ENCODE measurements around the gene ARID1A.

ARID1A gene

GRCh38 chr1:26717017-26717491, 21.2 kb downstream of the ARID1A start:
- Histone ChIP-seq H3K9me3 (ENCODE audit: control extremely low read depth in 1 of 5, control insufficient read depth in 4 of 5, insufficient read depth in 2 of 5, low read depth in 1 of 5, low read length in 4 of 5) (no peaks in the 10 kb centered on the region), H3K36me3 (ENCODE audit: control insufficient read depth in 4 of 4, insufficient read depth in 4 of 4, low read length in 3 of 4) (peaks cover 6 to 15% (median 10%) of the 10 kb centered on the region in 4 experiments), H3K27me3 (replicated peaks in 2 of 5; ENCODE audit: control insufficient read depth in 4 of 5, insufficient read depth in 5 of 5, low read length in 4 of 5) (no peaks in the 10 kb centered on the region), H3K27ac (ENCODE audit: insufficient read depth in 1 of 2, low read depth in 1 of 2, low read length in 2 of 2, poor library complexity in 1 of 2, severe bottlenecking in 2 of 2) (peak overlapping the region in 1 of 2 experiments; percentile 58), H3K4me1 (ENCODE audit: control extremely low read depth in 1 of 4, control insufficient read depth in 4 of 4, insufficient read depth in 4 of 4, low read length in 3 of 4) (peaks cover 5 to 57% (median 26%) of the 10 kb centered on the region in 4 experiments), H3K4me3 (ENCODE audit: control insufficient read depth in 1 of 7, extremely low read depth in 1 of 7, insufficient read depth in 4 of 7, low read depth in 2 of 7, low read length in 6 of 7) (no peak overlapping the region)
- 88% methylated on average over 1 of the region's 2 CpGs for WGBS (ENCODE audit: insufficient coverage)
- peak; percentile 55 to 83 (median 71) for DNase-seq
- CTCF ChIA-PET: interaction anchor here (0.9 to 1.3 kb wide), 5 partner anchors 13 to 115 kb away, joined by 3 to 5 read pairs (median 4); no protein-coding TSS in a partner anchor
- POLR2A ChIA-PET: interaction anchor here (0.7 kb wide), 1 partner anchor 641 kb away, joined by 3 read pairs; no protein-coding TSS in a partner anchor

GRCh38 chr1:26719205-26719604, 23.4 kb downstream of the ARID1A start:
- 71% methylated on average over 2 of the region's 3 CpGs for WGBS (ENCODE audit: insufficient coverage)
- Histone ChIP-seq H3K27me3 (replicated peaks in 2 of 5; ENCODE audit: control insufficient read depth in 4 of 5, insufficient read depth in 5 of 5, low read length in 4 of 5) (no peaks in the 10 kb centered on the region), H3K9me3 (ENCODE audit: control extremely low read depth in 1 of 5, control insufficient read depth in 4 of 5, insufficient read depth in 2 of 5, low read depth in 1 of 5, low read length in 4 of 5) (no peaks in the 10 kb centered on the region), H3K4me3 (ENCODE audit: control insufficient read depth in 1 of 7, extremely low read depth in 1 of 7, insufficient read depth in 4 of 7, low read depth in 2 of 7, low read length in 6 of 7) (no peak overlapping the region), H3K36me3 (ENCODE audit: control insufficient read depth in 4 of 4, insufficient read depth in 4 of 4, low read length in 3 of 4) (peaks cover 0 to 12% (median 3%) of the 10 kb centered on the region in 4 experiments), H3K4me1 (ENCODE audit: control extremely low read depth in 1 of 4, control insufficient read depth in 4 of 4, insufficient read depth in 4 of 4, low read length in 3 of 4) (peaks cover 17 to 69% (median 47%) of the 10 kb centered on the region in 4 experiments), H3K27ac (ENCODE audit: insufficient read depth in 1 of 2, low read depth in 1 of 2, low read length in 2 of 2, poor library complexity in 1 of 2, severe bottlenecking in 2 of 2) (no peak overlapping the region)
- CTCF ChIA-PET: interaction anchor here (2.1 kb wide), 1 partner anchor 115 kb away, joined by 8 read pairs; no protein-coding TSS in a partner anchor
- POLR2A ChIA-PET: no interaction called here
- DNase-seq: no peak

DNA sequence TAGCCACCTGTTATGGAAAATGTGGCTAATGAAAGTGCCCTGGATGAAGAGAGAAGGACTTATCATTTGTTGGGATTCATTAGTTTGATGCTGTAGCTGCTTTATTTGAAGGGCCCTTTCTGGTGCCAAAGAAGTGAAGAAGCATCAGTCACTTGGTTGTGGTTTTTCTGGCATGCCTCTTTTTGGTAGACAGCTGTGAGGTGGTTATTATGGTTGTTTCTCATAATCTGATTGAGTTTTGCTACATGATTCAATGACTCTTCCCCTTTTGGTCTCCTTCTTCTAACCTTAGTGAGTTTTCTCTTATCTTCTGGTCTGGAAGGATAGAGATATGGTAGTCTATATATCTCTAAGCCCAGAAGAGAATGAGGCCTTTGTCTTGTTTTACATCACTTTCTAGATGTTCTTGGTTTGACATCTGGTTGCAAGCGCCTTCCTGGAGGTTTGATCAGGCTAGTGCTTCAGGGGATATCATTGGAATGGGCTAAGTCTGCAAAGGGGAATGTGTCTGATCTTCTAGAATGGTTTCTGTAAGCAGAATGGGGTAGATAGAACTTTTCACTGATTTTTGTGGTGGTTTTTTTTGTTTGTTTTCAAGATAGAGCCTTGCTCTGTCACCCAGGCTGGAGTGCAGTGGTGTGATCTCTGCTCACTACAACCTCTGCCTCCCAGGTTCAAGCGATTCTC, 26.0 kb downstream of the ARID1A start:
- CTCF ChIA-PET: no interaction called here
- no peaks in the 10 kb centered on the region for H3K9me3 ChIP-seq (ENCODE audit: control extremely low read depth in 1 of 5, control insufficient read depth in 4 of 5, insufficient read depth in 2 of 5, low read depth in 1 of 5, low read length in 4 of 5)
- H3K4me1 ChIP-seq (ENCODE audit: control extremely low read depth in 1 of 4, control insufficient read depth in 4 of 4, insufficient read depth in 4 of 4, low read length in 3 of 4): peaks cover 23 to 84% (median 57%) of the 10 kb centered on the region in 4 experiments
- H3K27me3 ChIP-seq (replicated peaks in 2 of 5; ENCODE audit: control insufficient read depth in 4 of 5, insufficient read depth in 5 of 5, low read length in 4 of 5): no peaks in the 10 kb centered on the region
- peak in 2 of 3 donors; percentile 75 to 82 for DNase-seq
- no peak overlapping the region for H3K4me3 ChIP-seq (ENCODE audit: control insufficient read depth in 1 of 7, extremely low read depth in 1 of 7, insufficient read depth in 4 of 7, low read depth in 2 of 7, low read length in 6 of 7)
- no peak overlapping the region for H3K27ac ChIP-seq (ENCODE audit: insufficient read depth in 1 of 2, low read depth in 1 of 2, low read length in 2 of 2, poor library complexity in 1 of 2, severe bottlenecking in 2 of 2)
- H3K36me3 ChIP-seq (ENCODE audit: control insufficient read depth in 4 of 4, insufficient read depth in 4 of 4, low read length in 3 of 4): peaks cover 0 to 12% (median 1%) of the 10 kb centered on the region in 4 experiments
- 57% methylated on average over 1 of the region's 2 CpGs for WGBS (ENCODE audit: insufficient coverage)
- POLR2A ChIA-PET: interaction anchor here (0.6 to 1.1 kb wide), 3 partner anchors 10 to 44 kb away, joined by 3 read pairs; no protein-coding TSS in a partner anchor

- Histone ChIP-seq H3K4me3 (ENCODE audit: control insufficient read depth in 1 of 7, extremely low read depth in 1 of 7, insufficient read depth in 4 of 7, low read depth in 2 of 7, low read length in 6 of 7) (peak overlapping the region in 5 of 7 experiments; percentile 20 to 61 (median 50)), H3K4me1 (ENCODE audit: control extremely low read depth in 1 of 4, control insufficient read depth in 4 of 4, insufficient read depth in 4 of 4, low read length in 3 of 4) (peaks cover 23 to 82% (median 58%) of the 10 kb centered on the region in 4 experiments), H3K27me3 (replicated peaks in 2 of 5; ENCODE audit: control insufficient read depth in 4 of 5, insufficient read depth in 5 of 5, low read length in 4 of 5) (no peaks in the 10 kb centered on the region), H3K36me3 (ENCODE audit: control insufficient read depth in 4 of 4, insufficient read depth in 4 of 4, low read length in 3 of 4) (peaks cover 0 to 15% (median under 1%) of the 10 kb centered on the region in 4 experiments), H3K27ac (ENCODE audit: insufficient read depth in 1 of 2, low read depth in 1 of 2, low read length in 2 of 2, poor library complexity in 1 of 2, severe bottlenecking in 2 of 2) (peak overlapping the region; percentile 11 to 54), H3K9me3 (ENCODE audit: control extremely low read depth in 1 of 5, control insufficient read depth in 4 of 5, insufficient read depth in 2 of 5, low read depth in 1 of 5, low read length in 4 of 5) (no peaks in the 10 kb centered on the region)
- DNase-seq: peak; percentile 84 to 92 (median 90)
- ChIA-PET CTCF (interaction anchor here (0.6 to 2.3 kb wide), 15 partner anchors 10 to 185 kb away, joined by 3 to 7 read pairs (median 3); partner anchors contain the start of gene PIGV), POLR2A (interaction anchor here (0.7 to 2.1 kb wide), 4 partner anchors 9 to 26 kb away, joined by 3 to 7 read pairs (median 3); no protein-coding TSS in a partner anchor)
- WGBS (ENCODE audit: insufficient coverage): 3% methylated on average over 16 of the region's 19 CpGs
These were observed 27.5 kb downstream of the ARID1A start for GRCh38 chr1:26723013-26723991.

DNA sequence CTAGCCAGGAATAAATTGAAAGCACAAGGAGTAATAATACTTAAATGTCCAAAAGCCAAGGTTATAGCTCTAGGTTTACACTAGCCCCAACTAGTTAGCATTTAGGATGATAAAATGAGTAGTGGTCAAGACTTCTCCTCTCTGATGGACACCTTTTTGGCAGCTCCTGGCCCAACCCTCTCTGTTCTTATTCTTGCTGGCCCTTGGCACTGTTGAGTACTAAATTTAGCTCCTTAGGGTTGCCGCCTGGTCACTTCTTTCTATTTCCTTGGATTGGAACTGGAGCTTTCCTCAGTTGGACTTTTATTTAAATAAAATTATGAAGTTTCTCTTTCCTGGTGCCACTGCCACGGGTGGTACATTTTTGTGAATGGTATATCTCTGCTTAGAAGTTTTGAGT, 28.3 kb downstream of the ARID1A start:
- POLR2A ChIA-PET: interaction anchor here (1.1 to 2.1 kb wide), 2 partner anchors 15 to 27 kb away, joined by 3 to 7 read pairs; no protein-coding TSS in a partner anchor
- H3K27ac ChIP-seq (ENCODE audit: insufficient read depth in 1 of 2, low read depth in 1 of 2, low read length in 2 of 2, poor library complexity in 1 of 2, severe bottlenecking in 2 of 2): no peak overlapping the region
- H3K9me3 ChIP-seq (ENCODE audit: control extremely low read depth in 1 of 5, control insufficient read depth in 4 of 5, insufficient read depth in 2 of 5, low read depth in 1 of 5, low read length in 4 of 5): no peaks in the 10 kb centered on the region

GRCh38 chr1:26724926-26725325, 29.1 kb downstream of the ARID1A start:
- Histone ChIP-seq H3K4me1 (ENCODE audit: control extremely low read depth in 1 of 4, control insufficient read depth in 4 of 4, insufficient read depth in 4 of 4, low read length in 3 of 4) (peaks cover 23 to 72% (median 56%) of the 10 kb centered on the region in 4 experiments), H3K4me3 (ENCODE audit: control insufficient read depth in 1 of 7, extremely low read depth in 1 of 7, insufficient read depth in 4 of 7, low read depth in 2 of 7, low read length in 6 of 7) (no peak overlapping the region), H3K27ac (ENCODE audit: insufficient read depth in 1 of 2, low read depth in 1 of 2, low read length in 2 of 2, poor library complexity in 1 of 2, severe bottlenecking in 2 of 2) (peak overlapping the region in 1 of 2 experiments; percentile 30), H3K27me3 (replicated peaks in 2 of 5; ENCODE audit: control insufficient read depth in 4 of 5, insufficient read depth in 5 of 5, low read length in 4 of 5) (no peaks in the 10 kb centered on the region), H3K9me3 (ENCODE audit: control extremely low read depth in 1 of 5, control insufficient read depth in 4 of 5, insufficient read depth in 2 of 5, low read depth in 1 of 5, low read length in 4 of 5) (no peaks in the 10 kb centered on the region), H3K36me3 (ENCODE audit: control insufficient read depth in 4 of 4, insufficient read depth in 4 of 4, low read length in 3 of 4) (peaks cover 3 to 18% (median 7%) of the 10 kb centered on the region in 4 experiments)
- no peak for DNase-seq
- CTCF ChIA-PET: interaction anchor here (1.0 to 2.3 kb wide), 6 partner anchors 14 to 126 kb away, joined by 3 to 7 read pairs (median 4); partner anchors contain the start of gene PIGV
- WGBS (ENCODE audit: insufficient coverage): no CpG with 5 or more reads among the region's 1 CpG
- POLR2A ChIA-PET: no interaction called here

More for the DNA sequence above, 28.3 kb downstream of the ARID1A start:
- H3K4me1 ChIP-seq (ENCODE audit: control extremely low read depth in 1 of 4, control insufficient read depth in 4 of 4, insufficient read depth in 4 of 4, low read length in 3 of 4): peaks cover 23 to 73% (median 57%) of the 10 kb centered on the region in 4 experiments
- peak overlapping the region in 3 of 7 experiments; percentile 7 to 59 (median 44) for H3K4me3 ChIP-seq (ENCODE audit: control insufficient read depth in 1 of 7, extremely low read depth in 1 of 7, insufficient read depth in 4 of 7, low read depth in 2 of 7, low read length in 6 of 7)
- H3K27me3 ChIP-seq (replicated peaks in 2 of 5; ENCODE audit: control insufficient read depth in 4 of 5, insufficient read depth in 5 of 5, low read length in 4 of 5): no peaks in the 10 kb centered on the region
- H3K36me3 ChIP-seq (ENCODE audit: control insufficient read depth in 4 of 4, insufficient read depth in 4 of 4, low read length in 3 of 4): peaks cover 0 to 13% (median under 1%) of the 10 kb centered on the region in 4 experiments
- DNase-seq: no peak
- CTCF ChIA-PET: interaction anchor here (1.0 to 2.3 kb wide), 8 partner anchors 15 to 186 kb away, joined by 3 to 7 read pairs (median 4); partner anchors contain the start of gene PIGV
- 100% methylated on average over 1 of the region's 2 CpGs for WGBS (ENCODE audit: insufficient coverage)
